GM21737 (cell line): ENCODE measurements around the gene CYFIP2.
"Not testable (repeated sequence)": the region's sequence is repeated elsewhere in the genome, so short reads cannot be mapped to it uniquely, and the experiment has no call there.

Experiments used
- ATAC-seq: cut with Tn5 transposase; IDR thresholded peaks from one replicate; pipeline ENCODE4 v1.9.1; 2021; ENCODE audit warnings: mild to moderate bottlenecking, moderate library complexity; ENCODE audit not compliant: unreplicated experiment

Gene CYFIP2

GRCh38 chr5:157387041-157387563 is 121.2 kb downstream of the CYFIP2 start:
- ATAC-seq = no peak

- no peak for ATAC-seq
Measured at GRCh38 chr5:157387683-157388093, 121.8 kb downstream of the CYFIP2 start.

- ATAC-seq = no peak
Measured at GRCh38 chr5:157388111-157388710, 122.3 kb downstream of the CYFIP2 start.

GRCh38 chr5:157389103-157389502 is 123.2 kb downstream of the CYFIP2 start:
- no peak for ATAC-seq

- no peak for ATAC-seq
Measured at GRCh38 chr5:157390133-157390532, 124.2 kb downstream of the CYFIP2 start.

GRCh38 chr5:157390551-157391297 is 124.8 kb downstream of the CYFIP2 start:
- ATAC-seq = no peak

GRCh38 chr5:157398305-157398704 is 132.4 kb downstream of the CYFIP2 start:
- no peak for ATAC-seq

- no peak for ATAC-seq
Measured at GRCh38 chr5:157400741-157401495, 135.0 kb downstream of the CYFIP2 start.

- no peak for ATAC-seq
Measured at GRCh38 chr5:157415838-157416237, 149.9 kb downstream of the CYFIP2 start.

- ATAC-seq = not testable (repeated sequence)
Measured at GRCh38 chr5:157419521-157419920, 153.6 kb downstream of the CYFIP2 start.

GRCh38 chr5:157429920-157430319 is 164.0 kb downstream of the CYFIP2 start:
- ATAC-seq = not testable (repeated sequence)

GRCh38 chr5:157431544-157432200 is 165.7 kb downstream of the CYFIP2 start:
- ATAC-seq = no peak

- no peak for ATAC-seq
Measured at GRCh38 chr5:157434096-157434495, 168.2 kb downstream of the CYFIP2 start.

GRCh38 chr5:157443041-157443549 is 177.2 kb downstream of the CYFIP2 start:
- ATAC-seq = no peak

- ATAC-seq = no peak
Measured at GRCh38 chr5:157444224-157444623, 178.3 kb downstream of the CYFIP2 start.
